GM21515 (cell line): ENCODE data around the gene DPP6.

Experiments
- ATAC-seq: cut with Tn5 transposase; IDR thresholded peaks from one replicate; pipeline ENCODE4 v1.9.1; 2021; ENCODE audit not compliant: unreplicated experiment

Gene DPP6

DNA sequence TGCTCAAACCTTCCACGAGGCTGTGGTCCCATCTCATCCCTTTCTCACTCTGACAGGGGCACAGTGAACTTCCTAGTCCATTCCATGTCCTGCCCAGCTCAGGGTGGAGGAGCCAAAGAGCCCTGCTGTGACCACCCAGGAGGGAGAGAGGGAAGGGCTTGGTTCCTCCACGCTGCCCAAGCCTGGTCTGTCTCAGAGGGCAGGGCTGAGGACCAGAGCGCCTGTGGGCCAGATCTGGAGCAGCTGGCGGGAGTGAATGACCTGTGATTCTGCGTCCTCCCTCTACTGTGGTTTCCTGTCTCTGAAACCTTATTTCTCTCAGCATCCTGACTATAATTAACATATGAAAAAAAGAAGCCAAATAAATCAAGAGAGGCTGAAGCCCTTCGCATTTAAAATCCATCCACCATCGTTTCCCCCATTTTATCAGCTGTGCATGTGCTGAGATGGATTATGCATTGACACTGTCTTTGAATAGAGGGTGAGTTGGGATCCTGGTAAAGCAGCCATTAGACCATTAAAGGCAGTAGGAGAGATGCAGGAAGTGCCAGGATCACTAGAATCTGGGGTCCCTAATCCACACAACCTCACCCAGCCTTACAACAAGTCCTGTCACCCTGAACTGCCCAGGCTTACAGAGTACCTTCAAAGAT, 165.6 kb downstream of the DPP6 start:
- no peak for ATAC-seq

DNA sequence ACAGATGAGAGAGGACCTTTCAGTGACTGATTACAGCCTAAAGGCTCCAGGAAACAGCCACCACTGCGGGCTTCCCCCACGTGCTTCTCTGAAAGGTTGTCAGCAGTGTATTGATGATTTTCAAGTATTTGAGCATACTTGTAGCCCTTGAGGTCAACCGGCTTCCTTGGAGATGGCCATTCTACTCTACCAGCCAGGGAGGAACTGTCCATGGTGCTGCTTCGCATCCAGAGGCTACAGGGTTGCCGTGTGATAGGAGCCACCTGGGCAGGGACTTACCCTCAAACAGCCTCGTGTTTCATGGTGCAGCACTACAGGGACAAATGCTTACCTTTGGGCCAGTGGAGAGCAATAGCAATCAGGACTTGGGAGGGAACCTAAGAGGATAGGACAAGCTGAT, 179.5 kb downstream of the DPP6 start:
- ATAC-seq: no peak

DNA sequence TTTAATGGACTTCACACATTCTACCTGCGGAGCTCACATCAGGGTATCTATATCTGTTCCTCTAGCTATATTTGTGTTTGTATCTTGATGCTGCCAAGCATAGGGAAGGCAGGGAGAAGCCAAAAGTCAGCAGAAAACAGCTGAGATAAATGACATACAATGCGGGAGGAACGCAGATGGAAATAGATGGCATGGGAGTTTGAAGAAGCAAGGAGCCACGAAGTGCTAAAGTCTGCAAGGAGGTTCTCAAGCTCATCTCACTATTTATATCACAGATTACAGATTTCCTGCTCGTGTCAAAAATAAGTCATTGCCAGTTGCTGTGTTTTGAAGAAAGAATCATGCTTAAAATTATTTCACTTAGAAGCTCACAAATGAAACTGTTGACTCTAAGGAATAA, 180.5 kb downstream of the DPP6 start:
- no peak for ATAC-seq

DNA sequence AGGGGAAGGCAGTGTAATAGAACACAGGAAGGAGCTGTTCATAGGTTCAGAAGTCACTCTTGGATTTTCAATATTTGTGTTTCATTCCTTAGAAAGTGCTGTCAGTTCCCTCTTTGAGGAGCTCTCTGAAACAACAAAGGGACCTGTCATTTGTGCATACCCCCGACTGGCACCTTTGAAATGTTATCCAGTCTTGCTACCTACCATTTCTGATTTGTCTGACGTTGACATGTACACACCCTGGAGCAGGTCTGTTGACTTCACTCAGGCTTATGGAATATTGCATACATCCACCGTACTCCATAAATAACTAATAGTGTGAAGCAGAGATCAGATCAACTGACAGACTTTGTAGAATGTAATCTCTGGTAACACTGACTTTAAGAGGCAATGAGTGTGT, 189.8 kb downstream of the DPP6 start:
- ATAC-seq: no peak

DNA sequence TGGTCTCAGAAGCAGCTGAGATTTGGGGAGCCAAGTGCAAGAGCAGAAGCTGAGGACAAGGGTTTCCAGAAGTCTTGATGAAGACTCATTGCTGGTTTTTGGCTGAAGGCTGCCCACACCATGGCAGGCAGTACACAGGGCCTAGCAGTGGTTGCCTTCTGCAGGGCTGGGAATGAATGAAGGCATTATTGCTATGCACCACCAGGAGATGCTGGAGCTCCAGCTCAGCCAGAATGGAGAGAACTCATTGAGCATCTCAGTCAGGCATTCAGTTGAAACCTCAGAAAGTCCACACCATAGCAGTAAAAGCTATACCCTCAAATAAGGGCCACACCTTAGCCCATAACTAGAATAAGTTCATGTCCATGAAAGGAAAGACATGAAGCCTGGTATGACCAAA, 190.5 kb downstream of the DPP6 start:
- no peak for ATAC-seq

DNA sequence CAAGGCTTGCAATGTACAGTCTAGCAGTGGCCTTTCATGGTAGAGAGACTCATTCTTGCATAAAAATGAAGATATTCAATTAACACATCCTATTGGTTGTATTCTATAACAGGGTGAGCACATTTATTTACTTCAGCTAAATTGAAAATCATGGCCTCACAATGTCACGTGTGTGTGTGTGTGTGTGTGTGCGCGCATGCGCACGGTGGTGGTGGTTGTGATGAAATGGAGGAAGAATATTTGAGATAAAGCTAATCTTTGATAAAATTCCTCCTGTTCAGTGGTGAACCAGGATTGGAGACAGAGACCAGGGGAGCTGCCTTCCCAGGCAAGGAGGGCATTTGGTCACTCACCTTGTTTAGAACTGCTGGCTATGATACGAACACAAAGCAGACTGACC, 199.8 kb downstream of the DPP6 start:
- ATAC-seq: no peak

DNA sequence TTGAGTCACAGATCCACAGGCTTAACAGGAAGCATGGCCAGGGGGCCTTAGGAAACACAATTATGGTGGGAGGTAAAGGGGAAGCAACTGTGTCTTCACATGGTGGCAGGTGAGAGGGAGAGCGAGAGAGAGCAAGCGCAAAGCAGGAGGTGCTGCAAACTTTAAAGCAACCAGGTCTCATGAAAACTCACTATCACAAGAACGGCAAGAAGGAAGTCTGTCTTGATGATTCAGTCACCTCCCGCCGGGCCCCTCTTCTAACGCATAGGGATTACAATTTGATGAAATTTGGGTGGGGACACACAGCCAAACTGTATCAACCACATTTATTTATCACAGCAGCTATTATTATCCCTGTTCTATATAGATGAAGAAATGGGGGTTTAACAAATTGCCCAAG, 201.6 kb downstream of the DPP6 start:
- ATAC-seq: no peak

DNA sequence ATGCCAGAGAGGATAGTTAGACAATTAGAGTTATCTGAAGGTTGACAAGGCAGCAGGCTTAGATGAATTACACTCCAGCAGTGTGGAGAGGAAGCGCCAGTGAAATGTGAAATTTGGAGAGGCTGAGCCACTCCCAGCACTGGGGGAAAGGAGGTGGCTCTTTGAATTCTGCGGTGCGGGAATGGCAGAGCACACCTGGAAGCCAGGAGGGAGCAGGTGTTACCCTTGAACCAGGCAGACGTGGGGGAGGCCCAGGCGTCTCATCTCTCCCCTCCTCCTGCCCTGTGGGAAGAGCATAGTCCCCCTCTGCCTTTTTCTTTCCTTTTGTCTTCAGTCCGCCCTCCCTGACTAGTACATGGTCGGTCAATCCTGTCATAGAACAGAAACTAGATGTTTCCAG, 203.1 kb downstream of the DPP6 start:
- no peak for ATAC-seq

DNA sequence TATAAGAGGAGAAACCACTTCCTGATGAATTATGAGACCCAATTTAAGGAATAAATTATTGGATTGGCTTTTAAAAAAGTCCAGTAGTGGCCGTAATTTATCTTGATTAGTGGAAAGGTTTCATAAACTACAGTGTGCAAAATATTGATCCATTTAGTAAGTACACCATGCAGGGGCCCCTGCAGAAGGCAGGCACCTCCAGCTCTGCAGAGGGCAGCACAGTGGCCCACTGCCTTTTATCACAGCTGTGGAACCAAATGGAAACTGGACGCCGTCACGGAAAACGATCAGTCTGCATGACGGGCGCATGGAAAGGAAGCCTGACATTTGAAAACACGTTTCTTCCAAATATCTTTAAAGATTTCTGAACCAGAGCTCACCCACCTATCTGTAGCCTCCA, 204.0 kb downstream of the DPP6 start:
- no peak for ATAC-seq

DNA sequence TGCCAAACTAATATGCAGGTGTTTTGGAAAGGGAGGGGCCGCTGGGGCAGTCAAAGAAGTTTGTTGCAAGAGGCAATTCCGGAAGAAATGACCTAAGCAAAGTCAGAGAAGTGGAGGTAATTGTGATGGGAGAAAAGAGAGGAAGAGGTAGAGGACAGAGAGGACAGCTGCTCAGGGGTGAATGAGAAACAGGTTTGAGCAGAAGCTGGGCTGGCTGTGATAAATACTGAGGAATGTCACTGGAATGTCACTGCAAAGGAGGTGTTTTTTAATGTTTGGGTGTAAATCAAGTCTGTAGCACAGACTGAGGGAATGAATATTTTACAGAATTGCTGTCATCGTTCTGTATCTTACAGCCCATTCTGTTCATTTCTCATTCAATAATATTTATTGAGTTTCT, 207.2 kb downstream of the DPP6 start:
- ATAC-seq: no peak

DNA sequence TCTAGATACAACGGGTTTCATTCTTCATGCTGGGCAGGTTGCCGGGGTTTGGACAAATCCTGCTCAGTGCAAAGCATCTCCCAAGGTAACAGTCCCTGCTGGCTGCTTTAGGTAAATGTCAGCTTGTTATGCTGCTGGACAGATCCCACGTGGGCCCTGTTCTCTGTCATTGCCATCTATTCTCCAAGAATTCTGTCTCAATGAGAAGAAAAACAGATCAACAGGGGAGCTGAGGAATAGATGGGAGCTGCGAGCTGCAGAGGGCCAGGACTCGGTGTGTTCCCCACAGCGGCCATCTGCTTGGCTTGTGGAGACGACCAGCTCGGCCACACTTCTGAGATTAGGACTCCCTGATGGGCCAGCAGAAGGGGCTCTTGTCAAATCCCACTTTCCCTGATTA, 235.2 kb downstream of the DPP6 start:
- ATAC-seq: no peak

DNA sequence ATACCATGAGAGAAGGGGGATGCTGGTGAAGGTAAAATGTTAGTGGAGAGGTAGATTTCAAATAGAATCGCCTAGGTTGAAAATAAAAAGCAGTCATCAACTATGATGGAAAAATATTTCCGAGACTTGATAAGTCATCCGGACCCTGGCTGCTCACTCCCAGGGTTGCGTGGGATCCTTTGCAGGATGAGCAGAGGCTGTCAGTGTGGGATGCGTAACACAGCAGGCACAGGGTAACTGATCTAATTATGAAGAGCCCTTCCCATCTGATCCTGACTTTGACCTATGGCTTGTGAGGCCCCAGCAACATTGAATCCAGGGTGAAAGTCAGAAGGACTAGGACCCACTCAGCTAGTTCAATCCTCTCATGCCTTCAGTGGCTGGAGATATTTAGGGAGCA, 236.9 kb downstream of the DPP6 start:
- ATAC-seq: no peak

DNA sequence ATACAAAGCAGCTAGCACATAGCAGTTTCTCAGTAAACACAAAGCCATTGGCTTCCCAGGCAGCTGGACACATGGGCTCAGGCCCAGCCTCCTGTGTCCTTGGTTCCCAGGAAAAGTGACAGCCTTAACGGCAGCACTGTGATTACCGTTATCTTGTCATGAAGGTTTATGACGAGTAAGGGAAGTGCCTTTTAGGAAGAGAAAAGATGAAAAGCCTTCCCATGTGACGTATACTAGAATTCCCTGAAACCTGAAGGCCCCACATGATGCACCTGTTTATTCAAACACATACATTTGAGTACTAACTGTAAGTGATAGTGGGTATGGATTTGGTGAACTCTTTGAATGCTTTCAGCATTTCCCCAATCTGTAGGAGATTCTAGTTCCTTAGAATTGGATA, 244.2 kb downstream of the DPP6 start:
- ATAC-seq: no peak

DNA sequence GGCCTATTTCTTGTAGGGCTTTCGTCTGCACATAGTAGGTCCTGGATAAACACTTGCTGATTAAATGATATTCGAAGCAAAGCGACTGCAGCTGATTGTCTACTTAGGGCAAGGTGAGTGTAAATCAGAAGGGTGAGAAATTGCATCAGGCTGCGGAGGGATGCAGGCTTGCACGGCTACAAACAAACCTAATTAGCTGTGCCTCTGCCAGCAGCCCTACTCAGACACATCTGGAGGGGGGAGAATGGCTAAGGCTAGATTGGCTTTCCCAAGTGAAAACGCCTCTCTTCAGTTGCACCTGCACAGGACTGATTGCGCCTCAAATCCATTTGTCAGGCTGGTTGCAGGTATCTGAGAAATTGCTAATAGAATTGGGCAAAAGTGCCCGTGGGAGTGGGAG, 247.5 kb downstream of the DPP6 start:
- ATAC-seq: no peak

DNA sequence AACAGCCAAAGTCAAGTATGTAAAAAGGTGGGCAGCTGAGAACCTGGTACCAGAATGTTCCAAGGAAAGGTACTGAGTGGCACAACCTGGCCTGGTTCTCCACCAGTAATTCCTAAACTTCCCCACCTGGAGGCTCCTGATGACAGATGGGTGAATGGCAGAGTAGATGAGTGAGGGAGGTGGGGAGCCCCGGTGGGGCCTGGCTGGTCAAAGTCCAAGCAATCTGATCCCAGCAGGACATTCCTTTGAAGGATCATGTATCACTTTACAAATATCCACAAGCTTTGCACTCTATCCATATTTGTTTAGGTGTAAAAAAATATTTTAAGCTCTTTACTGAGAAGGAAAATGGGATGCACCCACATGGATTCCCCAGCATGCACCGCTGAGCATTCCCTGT, 250.2 kb downstream of the DPP6 start:
- no peak for ATAC-seq

DNA sequence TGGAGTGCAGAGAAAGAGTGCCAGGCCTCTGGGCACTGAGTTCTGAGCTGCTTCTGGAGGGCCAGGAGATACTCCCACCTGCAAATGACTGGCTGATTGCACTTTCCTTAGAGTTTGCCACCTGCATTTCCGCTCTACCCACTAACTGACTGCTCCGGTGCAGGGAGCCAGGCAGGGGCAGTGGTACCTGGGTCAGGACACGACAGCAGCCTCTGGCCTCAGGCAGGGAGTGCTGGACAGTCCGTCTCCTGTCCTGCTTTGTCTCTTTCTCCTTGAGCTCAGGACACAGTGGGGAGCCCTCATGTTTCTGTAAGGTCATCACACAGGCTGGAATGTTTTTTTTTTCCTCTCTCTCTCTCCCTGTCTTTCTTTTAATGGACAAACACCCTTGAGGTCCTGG, 252.0 kb downstream of the DPP6 start:
- ATAC-seq: no peak

DNA sequence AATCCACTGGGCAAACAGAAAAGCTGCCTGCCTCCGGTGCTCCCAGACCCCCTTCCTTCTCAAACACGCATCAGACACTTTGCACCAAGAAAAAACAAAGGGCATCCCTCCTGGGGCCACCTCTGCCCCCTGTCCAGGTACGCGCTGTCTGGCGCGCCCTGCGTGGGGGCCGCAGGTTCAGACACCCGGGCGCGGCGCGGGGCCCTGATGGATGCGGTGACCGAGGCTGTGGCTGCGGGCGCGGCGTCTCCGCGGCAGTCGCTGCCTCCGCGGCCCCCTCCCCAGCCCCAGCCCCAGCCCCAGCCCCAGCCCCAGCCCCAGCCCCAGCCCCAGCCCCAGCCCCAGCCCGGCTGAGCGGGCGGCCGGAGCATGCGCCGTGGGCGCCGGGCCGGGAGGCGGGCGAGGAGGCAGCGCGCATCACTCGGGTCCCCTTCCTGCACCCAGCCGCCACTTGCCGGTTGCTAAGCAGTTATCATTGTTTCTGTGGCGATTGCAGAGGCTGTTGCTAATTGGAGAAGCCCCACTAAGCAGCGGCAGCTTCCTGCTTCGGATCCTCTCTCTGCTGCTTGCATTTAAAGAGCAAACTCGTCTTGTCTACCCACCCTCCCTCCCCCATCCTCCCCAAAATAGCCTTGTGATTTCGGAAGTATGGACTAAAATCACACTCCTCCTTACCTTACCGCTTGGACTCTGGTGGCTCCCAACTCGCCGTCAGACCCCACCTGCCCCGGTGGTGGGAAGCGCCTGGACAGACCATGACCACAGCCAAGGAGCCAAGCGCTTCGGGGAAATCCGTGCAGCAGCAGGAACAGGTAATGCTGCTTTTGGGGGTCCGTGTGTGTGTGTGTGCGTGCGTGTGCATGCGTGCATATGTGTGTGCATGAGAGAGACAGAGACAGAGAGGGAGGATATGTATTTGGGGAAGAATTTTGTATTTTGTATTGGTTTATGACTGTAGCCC, 252.8 kb downstream of the DPP6 start:
- no peak for ATAC-seq

DNA sequence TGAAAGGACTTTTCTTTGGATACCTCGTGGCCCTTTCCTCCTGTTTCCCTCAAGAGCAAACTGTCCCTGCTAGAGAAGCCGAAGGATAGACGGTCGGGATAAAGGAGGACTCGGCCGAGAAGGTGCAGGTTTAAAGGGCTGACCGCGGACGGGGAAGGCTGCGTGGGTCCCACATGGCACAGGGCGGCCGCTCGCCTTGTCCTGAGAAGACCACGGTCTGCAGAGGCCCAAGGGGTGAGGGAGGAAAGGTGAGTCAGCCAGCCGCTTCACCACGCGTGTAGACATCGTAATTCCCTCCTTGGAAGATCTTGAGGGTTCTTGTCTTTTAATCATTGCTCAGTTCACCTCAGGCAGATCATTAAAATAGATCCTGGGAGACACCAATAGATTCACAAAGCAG, 253.8 kb downstream of the DPP6 start:
- ATAC-seq: no peak

DNA sequence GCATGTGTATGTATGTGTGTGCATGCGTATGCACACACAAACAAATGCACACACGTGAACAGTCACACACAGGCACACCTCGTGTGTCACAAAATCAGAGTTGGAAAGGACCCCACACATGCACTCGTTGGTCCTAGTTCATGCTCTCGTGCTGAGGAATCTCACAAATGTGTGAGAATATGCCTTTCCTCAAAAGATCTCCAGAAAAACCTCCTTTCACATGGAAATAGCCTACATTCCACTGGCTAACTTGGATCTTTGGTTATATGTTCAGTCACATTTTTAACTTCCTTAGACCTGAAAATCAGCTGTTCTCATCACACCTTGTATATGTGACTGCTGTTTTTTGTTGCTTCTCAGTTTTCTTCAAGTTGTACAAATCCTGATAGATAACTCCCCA, 256.7 kb downstream of the DPP6 start:
- no peak for ATAC-seq

DNA sequence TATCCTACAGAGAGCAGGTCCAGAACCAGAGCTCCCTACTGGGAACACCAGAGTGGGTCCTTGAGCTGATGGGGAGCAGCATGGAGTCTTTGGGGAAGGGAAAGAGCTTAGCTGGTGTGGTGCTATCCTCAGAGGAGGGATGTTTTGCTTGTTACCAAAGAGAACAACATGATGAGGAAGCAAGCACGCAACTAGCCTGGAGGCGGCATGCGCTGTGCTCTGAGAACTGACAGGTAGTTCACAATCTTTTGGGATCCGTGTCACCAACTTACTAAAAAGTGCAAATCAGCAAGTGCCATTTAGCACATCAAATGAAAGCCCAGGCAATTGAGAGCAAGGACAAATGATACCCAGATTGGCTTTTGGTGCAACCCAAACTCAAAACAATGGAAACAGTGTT, 257.9 kb downstream of the DPP6 start:
- no peak for ATAC-seq

DNA sequence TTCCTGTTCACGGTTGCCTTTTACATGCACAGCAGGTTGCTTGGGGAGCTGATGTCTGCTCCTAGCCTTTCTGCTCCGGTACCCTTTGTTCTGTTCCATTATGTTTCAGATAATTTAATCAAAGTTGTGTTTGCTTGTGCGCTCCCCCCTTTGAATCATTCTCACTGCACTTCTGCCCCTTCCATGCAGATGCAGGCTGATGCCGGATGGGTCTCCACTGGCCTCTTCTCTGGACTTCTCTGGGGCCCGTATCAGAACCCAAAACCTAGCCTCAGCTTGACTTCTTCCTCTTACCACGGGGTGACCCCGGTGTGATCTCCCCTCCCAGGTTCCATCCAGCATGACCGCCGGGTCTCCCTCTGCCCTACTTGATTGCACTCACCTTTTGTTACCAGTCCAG, 272.0 kb downstream of the DPP6 start:
- ATAC-seq: no peak

DNA sequence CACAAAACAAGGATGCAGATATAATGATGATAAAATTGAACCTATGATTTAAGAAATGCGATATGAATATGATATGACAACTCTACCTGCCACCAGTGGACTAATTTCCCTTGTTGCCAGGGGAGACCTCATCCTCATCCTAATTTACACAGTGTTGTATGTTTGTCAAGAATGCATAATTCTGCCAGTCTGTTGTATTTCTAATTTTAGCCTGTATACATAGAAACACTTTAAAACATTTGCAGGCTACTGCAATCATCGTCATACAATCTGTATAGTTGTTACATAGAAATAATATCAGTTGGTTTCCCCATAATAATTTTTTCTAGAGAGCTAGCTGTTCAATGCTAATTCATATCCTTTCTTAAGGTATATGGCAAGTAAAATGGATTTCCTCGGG, 274.2 kb downstream of the DPP6 start:
- no peak for ATAC-seq

DNA sequence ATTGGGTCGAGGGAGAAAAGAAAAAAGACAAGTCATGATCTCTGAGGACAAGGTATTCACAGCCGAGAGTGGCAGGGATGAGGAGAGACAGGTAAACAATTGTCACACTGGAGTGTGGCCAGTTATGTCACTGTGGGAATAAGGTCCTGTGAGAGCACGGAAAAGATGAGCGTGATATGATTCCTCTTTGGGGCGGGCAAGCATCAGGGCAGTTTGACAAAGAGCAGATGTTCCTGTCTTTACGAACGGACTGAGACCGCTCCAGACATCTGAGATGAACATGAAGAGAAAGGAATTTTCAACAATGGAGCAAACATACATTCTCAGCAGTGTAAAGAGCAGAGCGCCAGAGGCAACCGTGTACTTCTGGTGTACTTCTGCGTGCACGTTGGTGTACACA, 278.1 kb downstream of the DPP6 start:
- ATAC-seq: no peak
